Sciatic nerve (tissue), 2 donors: ENCODE measurements around the gene LILRA6. TPM values are rescaled to one million over a fixed set of nuclear protein-coding genes. Genes with fewer than 3 reads are reported as not detected.
"Not testable (repeated sequence)": the region's sequence is repeated elsewhere in the genome, so short reads cannot be mapped to it uniquely, and the experiment has no call there.

ENCODE experiments used
- ATAC-seq: fragments of 200-7000 bp; cut with Tn5 transposase; one replicate; pipeline ENCODE4 v1.9.1; 2020; ENCODE audit warnings: mild to moderate bottlenecking, moderate library complexity
- DNase-seq: peaks from one replicate; pipeline ENCODE4 v3.0.0-alpha.2; 2020; ENCODE audit warnings: low spot score
- intact Hi-C: fragments of 100-400 bp; cut with DNase I; formaldehyde crosslinking; loops from one replicate; pipeline ENCODE4 v1.14.2; 2022
- total RNA-seq: library from RNA; stranded (reverse); fragmentation: NEBNext Ultra II Directional; extraction: Animal tissue kit (Norgen Biotek cat#: 25700); gene quantifications from one replicate; pipeline ENCODE4 v1.2.1, GENCODE V29; 2021
- donor health status: DM: no; HTN: no; CAD: no.
- donor health status: DM: no; HTN: no; CAD: no.

LILRA6 gene
- 11.4 TPM for total RNA-seq

DNA sequence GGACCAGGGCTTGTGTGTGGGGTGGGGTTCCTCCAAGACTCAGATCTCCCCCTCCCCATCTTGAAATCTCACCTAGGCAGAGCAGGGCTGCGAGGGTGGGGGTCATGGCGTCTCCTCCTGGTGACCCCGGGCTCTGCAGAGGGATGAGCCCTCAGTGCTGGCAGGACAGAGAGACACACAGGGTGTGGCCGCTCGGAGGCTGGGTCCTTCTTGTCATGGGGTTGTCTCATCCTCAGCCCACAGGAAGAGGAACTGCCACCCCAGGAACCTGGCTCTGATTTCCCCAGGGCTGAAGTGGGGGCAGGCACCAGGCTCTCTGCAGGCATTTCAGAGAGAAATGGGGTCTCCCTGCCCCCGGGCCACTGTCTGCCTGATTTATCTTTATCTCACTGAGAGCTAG lies at the start of gene LILRA6:
LILRA6 (minus strand) TSS at position 145 of the 400 bp plus-strand sequence.
- ATAC-seq, intact Hi-C loops: not testable (repeated sequence)
- DNase-seq = peak; percentile 61

DNA sequence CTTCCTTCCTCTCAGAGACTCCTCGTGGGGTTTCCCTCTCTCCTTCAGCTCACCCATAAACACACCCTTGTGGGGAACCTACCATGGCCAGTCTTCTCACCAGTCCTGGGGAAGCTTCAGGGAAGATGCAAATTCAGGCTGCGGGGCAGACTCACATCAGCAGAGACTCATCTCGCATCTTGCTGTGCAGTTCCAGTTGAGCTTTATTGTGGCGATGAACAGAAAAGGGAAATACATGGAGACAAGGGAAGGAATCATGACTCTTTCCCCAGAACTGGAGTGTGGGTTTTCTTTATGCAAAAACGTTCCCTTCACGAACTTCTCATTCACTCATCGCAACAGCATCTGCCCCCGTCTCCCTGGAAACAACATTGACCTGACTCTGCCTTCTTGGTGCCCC lies 46.6 kb upstream of the LILRA6 start:
- ATAC-seq, intact Hi-C loops, DNase-seq: not testable (repeated sequence)

DNA sequence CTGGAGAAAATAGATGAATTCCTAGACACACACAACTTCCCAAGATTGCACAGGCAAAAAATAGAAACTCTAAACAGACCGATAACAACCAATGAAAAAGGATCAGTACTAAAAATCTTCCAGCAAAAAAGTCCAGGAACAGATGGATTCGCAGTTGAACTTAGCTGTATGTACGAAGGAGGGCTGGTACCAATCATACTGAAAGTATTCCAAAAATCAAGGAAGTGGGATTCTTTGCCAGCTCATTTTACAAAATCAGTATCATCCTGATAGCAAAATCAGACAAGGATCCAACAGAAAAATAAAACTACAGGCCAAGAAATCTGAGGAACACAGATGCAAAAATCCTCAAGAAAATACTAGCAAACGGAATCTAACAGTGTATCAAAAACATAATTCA lies 44.9 kb upstream of the LILRA6 start:
- no peak for ATAC-seq
- intact Hi-C loops = no loop called here
- DNase-seq = no peak

DNA sequence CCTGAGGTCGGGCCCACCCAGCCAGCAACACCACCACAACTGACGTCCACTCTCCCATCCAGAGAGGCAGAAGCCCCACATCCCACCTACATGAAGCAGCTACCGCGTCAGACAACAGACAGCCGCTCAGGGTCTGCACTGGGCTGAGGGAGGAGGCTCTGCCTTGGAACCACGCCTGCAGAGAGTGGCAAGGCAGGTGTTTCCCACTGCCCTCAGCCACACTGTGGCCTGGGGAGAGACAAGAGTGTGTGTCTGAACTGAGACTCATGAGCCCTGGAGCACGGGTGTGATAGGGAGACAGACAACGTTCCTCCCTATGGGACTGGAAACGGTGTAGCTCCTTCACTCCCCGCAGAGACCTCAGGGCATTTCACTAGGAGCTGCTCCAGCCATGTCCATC lies 43.7 kb upstream of the LILRA6 start:
- DNase-seq, ATAC-seq, intact Hi-C loops: not testable (repeated sequence)

DNA sequence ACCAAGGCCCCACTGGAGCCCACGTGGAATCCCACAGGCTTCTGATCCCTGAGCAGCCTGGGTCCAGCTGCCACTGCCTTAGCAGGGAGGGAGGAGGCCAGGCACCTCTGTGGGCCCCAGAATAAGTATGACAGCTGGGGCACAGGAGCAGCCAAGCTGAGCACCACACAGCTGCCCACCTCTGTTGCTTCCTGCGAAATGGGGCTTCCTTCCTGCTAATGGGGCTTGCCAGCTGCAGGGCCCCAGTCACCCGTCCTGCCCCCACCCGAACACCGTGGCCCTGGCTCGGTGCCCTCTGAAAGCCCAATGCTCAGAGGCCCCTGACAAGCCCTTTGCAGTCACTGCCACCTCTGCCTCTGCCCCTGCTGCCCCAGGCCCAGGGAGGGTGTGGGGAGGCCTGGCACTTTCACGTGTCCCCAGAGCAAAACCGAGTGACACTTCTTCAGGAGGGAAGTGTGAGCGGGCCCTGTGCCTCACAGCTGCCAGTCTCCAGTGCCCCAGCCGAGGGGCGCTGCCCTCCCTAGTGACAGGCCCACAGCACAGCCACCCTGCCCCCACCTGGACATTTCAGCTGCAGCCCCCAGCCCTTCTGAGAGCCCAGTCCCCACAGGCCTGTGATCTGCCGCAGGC lies 43.0 kb upstream of the LILRA6 start:
- ATAC-seq = peak; percentile 46
- intact Hi-C loops, DNase-seq: not testable (repeated sequence)

DNA sequence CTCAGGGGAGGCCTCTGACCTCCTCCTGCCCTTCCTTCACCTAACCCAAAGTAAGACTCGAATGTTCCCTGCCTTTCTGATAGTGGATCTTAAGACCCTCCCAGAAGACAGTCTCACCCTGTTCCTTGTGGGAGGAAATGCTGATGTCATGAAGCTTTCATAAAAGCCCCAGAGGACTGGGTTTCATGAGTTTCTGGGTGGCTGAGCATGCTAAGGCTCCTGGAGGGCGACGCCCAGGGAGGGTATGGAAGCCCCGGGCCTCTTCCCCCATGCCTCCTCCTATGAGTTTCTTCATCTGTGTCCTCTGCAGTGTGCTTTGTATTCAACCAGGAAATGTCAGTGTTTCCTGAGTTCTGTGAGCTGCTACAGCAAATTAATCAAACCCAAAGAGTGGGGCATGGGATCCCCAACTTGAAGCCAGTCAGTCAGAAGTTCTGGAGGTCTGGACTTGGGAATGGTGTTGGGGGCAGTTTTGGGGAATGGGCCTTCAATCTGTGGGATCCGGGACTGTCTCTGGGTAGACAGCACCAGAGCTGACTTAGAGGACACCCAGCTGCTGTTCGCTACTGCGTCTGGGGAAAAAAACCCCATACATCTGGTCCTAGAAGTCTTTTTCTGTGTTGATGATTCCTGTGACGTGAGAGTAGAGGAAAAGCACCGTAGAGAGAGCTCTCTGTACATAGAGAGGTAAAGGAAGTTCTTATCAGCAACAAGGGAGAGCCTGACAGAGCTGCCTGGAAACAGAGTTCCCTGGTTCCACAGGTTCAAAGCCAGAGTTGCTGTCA lies 40.3 kb upstream of the LILRA6 start:
- intact Hi-C loops = no loop called here
- DNase-seq = no peak
- no peak for ATAC-seq

DNA sequence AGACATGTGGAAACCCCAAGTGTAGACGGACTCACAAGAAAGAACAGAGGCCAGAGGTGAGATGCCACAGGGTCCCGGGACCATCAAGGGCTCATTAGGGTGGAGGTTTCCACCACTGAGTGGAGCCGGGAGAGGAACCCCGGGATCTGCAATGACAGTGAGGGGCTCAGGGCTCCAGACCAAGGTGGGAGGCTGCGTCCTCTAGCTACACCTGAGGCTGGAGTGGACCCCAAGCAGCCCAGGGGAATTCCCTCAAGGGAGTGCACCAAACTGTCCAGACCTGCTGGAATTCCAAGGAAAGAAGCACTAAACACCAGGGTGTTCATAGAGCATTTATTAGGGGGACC lies 39.1 kb upstream of the LILRA6 start:
- intact Hi-C loops, DNase-seq: not testable (repeated sequence)

DNA sequence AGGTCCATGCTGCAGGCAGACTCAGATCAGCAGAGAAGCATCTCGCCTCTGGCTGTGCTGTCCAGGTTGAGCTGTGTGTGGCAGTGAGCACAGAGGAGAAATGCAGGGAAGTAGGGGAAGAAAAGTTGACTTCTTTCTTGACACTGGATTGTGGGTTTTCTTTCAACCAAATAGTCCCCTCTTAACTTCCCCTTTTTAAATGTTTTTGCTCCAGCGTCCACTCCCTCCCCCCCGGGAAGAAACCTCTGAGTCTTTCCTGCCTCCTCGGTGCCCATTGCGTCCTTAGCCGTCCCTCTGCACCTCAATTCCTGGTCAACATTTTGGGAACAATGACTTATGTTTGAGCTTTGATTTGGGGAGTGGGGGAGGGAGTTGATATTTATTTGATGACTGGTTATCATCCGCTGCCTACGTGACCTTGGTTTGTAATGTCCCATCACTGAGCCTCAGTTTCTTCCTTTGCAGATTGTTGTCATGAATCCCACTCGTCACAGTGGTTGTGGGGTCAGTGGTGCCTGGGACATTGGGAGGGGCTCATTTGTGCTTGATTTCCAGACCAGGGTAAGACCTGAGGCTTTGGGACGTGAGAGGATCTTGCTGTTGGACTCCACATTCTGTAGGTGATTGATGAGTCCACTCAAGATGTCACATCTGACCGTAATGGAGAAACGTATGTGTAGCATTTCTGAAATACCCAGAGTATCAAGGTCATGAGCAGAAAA lies 38.6 kb upstream of the LILRA6 start, which contains the start of gene LILRB2:
LILRB2 (minus strand) TSS at position 104 of the 722 bp plus-strand sequence. CDS start 614 bp downstream, outside the sequence.
- intact Hi-C loops = no loop called here
- ATAC-seq (peak; percentile 55), DNase-seq (no peak)

More for the DNA sequence above, 39.1 kb upstream of the LILRA6 start:
- ATAC-seq = not testable (repeated sequence)

DNA sequence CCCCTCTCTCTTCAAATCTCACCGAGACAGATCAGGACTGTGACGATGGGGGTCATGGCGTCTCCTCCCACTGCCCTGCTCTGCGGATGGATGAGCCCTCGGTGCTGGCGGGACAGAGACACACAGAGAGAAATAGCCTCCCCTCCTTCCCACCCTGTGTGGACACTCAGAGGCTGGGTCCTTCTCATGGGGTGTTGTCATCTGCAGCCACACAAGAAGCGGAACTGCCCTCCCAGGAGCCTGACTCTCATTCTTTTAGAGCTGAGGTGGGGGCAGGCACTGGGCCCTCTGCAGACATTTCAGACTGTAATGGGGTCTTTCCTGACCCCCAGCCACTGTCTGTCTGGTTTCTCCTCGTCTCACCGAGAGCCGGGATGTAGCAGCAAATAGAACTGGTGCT lies 37.9 kb upstream of the LILRA6 start:
- intact Hi-C loops, DNase-seq: not testable (repeated sequence)
- ATAC-seq = peak; percentile 73

DNA sequence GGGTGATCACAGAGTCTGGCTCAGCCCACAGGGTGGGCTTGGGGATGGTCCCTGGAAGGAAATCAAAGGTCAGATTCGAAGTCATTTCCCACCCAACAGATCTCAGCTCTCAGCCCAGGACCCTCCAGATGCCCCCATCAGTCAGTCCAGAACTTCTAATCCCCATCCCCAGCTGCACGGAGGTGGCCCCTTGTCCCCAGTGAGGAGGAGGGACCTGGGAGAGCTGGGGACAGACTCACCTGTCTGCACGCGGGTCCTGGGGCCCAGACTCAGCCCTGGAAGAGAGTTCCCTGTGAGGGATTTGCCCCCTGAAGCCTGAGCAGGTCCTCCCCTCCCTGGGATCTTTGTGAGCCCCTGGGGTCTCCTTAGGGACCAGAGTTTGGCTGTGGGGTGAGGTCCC lies 37.4 kb upstream of the LILRA6 start:
- DNase-seq, ATAC-seq, intact Hi-C loops: not testable (repeated sequence)

DNA sequence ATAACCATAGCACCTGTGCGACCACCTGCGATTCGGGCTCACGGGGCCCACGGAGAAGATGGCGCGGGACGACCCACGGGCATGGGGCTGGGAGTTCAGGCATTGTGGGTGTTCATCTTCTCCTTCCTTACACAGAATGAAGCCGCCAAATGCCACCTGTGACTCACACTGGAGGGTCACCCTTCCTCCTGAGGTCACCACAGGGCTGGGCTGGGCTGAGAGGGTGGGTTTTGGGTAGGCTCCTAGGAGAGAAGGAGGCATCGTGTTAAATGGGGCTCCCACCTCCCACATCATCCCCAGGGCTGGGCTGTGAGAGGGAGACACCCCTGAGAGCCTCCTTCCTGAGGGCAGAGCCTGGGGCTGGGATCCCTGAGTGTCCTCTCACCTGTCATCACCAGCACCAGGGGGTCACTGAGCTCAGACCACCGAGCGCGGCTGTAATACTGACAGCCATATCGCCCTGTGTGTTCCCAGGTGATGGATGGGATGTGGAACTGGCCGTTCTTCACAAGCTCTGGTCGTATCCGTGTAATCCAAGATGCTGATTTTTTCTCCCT lies 36.9 kb upstream of the LILRA6 start:
- intact Hi-C loops = no loop called here
- ATAC-seq = no peak
- DNase-seq = no peak

DNA sequence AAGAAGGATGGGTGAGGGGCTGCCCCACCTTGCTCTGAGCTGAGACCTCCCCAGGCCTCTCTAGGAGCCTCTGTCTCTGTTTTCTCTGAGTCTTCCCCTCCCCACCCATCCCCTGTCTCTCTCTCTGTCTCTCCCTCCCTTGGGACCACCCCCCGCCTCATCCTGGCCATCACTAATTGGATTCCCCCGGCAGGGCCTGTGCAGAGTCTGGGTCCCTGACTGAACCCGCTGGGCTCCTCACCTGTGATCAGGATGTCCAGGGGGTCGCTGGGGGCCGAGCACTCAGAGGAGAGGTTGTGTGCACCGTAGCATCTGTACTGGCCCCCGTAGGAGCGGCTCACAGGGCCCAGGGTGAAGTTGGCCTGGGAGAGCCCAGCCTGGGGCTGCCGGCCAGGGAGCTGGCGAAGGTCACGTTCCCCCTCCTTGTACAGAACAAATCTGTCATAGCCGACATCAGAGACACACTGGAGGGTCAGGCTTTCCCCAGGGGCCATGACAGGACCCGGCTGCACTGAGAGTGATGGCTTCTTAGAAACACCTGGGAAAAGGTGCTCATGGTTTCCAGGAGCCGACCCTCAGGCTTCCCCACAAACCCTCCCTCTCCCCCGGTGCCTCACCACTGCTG lies 36.1 kb upstream of the LILRA6 start:
- ATAC-seq, DNase-seq, intact Hi-C loops: not testable (repeated sequence)

DNA sequence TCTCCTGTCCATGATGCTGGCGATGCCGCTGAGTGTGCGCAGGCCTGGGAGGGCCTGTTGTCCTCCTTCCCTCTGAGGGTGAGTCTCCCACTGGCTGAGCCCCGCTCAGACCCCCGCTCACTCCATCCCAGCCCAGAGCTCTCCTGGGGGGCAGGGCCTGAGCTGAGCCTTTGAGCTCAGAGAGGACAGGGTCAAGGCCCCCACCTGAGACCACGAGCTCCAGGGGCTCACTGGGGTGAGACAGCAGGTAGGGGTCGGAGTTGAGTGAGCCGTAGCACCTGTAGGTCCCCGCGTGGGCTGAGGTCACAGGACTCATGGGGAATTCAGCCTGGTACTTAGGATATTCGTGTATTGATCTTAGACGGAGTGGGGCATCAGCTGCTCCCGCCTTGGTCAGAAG lies 35.5 kb upstream of the LILRA6 start:
- DNase-seq, intact Hi-C loops, ATAC-seq: not testable (repeated sequence)

DNA sequence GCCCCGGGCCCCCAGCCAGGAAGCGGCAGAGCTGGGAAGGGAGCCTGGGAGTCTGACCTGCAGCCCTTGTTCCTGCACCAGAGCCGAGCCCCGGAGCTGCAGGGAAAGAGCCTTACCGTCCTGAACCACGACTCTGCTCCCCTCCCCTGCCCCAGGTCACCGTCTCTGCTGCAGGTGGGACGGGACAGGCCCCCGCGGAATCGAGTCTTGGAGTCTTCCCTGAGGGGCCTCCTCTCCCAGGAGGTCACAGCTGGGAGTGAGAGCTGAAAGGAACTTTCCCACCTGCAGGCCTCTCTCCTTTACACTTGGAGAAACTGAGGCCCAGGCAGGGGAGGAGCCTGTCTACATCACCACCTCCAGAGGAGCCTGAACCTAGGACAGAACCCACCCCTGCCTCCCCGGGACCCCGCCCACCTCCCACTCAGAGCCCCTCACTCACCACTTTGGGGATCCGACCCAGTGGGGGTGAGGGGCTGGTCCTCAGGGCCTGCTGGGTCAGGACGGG lies 34.6 kb upstream of the LILRA6 start:
- DNase-seq = peak; percentile 21
- ATAC-seq, intact Hi-C loops: not testable (repeated sequence)

DNA sequence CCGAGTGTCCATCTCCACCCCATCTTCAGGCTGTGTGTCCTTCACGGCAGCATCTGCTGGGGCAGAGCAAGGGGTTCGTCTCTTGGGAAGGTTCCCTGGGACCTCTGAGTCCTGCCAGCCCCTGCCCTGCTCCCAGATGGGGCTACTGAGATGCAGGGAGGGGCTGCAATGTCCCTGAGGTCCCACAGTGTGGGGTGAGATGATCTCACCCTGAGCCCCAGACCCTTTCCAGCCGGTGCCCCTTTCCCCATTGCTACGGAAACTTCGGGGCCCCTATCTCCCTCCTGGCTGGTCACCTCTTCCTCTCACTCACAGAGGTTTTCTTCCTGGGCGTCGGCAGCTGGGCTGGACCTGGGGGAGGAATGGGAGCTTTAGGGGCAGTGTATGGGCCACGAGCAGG lies 33.4 kb upstream of the LILRA6 start:
- ATAC-seq = no peak
- intact Hi-C loops = no loop called here
- DNase-seq = no peak

DNA sequence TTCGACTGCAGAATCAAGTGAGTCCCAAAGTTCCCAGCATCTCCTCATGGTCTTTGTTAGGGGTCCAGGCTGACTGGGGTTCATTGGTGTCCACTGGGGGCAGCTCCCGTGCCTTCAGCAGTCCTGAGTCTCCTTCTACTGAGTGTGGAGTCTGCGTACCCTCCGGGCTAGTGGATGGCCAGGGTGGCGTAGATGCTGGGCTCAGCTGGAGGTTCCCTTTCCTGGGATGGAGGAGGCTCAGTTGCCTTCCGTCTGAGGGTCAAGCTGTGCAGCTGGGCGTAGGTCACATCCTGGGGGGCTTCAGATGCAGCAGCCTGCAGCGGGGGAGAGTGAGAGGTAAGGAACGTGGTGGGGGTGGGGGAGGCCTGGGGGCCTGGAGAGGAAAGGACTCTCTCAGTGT lies 31.9 kb upstream of the LILRA6 start:
- intact Hi-C loops, ATAC-seq, DNase-seq: not testable (repeated sequence)

DNA sequence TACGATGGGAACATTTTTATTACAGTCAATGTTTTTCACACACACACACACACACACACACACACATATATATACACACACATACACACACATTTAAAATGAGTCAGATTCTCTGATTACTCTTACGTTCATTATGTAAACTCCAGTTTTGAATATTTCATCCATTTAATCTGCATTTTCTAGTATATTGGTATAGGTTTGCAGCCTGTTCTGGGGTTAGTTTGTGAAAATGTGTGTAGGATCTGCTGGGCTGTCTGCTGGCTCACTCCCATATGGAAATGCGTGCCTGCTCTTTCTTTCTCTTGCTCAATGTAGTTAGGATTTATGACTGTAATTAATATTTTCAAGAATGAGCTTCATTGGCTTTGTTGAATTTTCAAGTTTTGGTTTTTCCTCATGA lies 31.2 kb upstream of the LILRA6 start:
- DNase-seq = no peak
- intact Hi-C loops = no loop called here
- ATAC-seq = no peak

DNA sequence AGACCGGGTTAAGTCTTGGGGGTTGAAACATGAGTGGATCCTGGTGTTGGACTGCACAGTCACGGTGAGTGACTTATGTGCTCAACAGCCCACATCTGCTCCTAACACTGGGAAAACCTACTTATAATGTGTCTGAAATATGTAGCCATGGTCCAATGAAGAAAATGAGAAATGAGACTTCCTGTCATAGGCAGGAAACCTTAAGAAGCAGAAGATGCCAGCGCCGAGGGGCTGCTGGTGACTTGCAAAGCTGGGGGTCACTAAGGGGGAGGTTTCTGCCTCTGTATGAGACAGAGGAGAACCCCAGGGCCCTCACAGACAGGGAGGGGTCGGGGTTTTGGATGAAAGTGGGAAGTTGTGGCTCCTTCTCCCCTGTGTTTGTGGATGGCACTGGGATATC lies 29.6 kb upstream of the LILRA6 start:
- intact Hi-C loops, DNase-seq, ATAC-seq: not testable (repeated sequence)

DNA sequence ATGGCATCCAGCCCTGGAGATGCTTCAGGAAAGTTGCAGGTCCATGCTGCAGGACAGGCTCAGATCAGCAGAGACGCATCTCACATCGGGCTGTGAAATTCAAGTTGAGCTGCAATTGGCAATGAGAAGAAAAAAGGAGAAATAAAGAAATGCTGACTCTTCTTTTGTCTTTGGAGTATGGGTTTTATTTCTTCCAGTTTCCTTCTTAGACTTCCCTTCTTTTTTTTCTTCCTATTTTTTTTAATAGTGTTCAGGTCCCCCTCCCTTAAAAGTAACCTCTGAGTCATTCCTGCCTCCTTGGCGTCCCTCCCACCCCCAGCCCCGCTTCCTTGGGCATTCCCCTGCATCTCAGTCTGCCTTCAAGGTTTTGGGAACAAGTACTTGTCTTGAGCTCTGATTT lies 29.0 kb upstream of the LILRA6 start:
- DNase-seq, intact Hi-C loops: not testable (repeated sequence)
- ATAC-seq = peak; percentile 34
